SK-N-SH (cell line): ENCODE data around the gene OXTR. TPM values are rescaled to one million over a fixed set of nuclear protein-coding genes. Genes with fewer than 3 reads are reported as not detected.
A peak's percentile ranks its signal among the peaks of the same experiment; 100 is the strongest.

ENCODE experiments used
- CTCF ChIA-PET: fragments of 300-600, 350-600 bp; formaldehyde crosslinking; extraction: SDS; loops from one replicate; lab custom pipeline; 2021; lab: Yijun Ruan, JAX
- POLR2A ChIA-PET: fragments of 350-600 bp; sonication (Branson Sonifier 250); formaldehyde crosslinking; extraction: SDS; loops from one replicate; lab custom pipeline; 2020; ENCODE audit warnings: antibody characterized with exemption, inconsistent platforms; lab: Yijun Ruan, JAX
- DNase-seq: peaks from one replicate; pipeline ENCODE4 v3.0.0; 2012
- H2AFZ ChIP-seq: fragments of 200-600 bp; sonication (generic); 2 replicates; pipeline ENCODE4 v1.8.1; 2016; ENCODE audit warnings: antibody characterized with exemption, mild to moderate bottlenecking, low read depth
- H3F3A ChIP-seq: fragments of 200-600 bp; sonication (generic); replicated peaks from 2 replicates; pipeline ENCODE3; 2016; ENCODE audit warnings: antibody characterized with exemption, mild to moderate bottlenecking; ENCODE audit not compliant: insufficient read depth
- H3K27ac ChIP-seq, 2 experiments: fragments of 200-500 bp in 1 of 2; fragments of 200-600 bp in 1 of 2; sonication (Bioruptor generic) in 1 of 2; sonication (generic), shearing (Covaris generic) in 1 of 2; 2 replicates each; pipeline versions ENCODE4 v1.5.1 to v1.6.1; 2014 to 2016; ENCODE audit warnings: low read depth in 2 of 2, inconsistent platforms in 1 of 2, low read length in 1 of 2, mild to moderate bottlenecking in 1 of 2, mixed read lengths in 1 of 2
- H3K27me3 ChIP-seq: fragments of 200-600 bp; sonication (generic), shearing (Covaris generic); 2 replicates; pipeline ENCODE4 v1.6.1; 2016; ENCODE audit warnings: mixed run types; ENCODE audit not compliant: insufficient read depth
- H3K36me3 ChIP-seq, 2 experiments: fragments of 200-500 bp in 1 of 2; fragments of 200-600 bp in 1 of 2; sonication (Bioruptor generic) in 1 of 2; sonication (generic) in 1 of 2; replicated peaks in 1 of 2; 2 replicates each; pipeline versions ENCODE3 to v1.5.1; 2014 to 2016; ENCODE audit warnings: low read length in 1 of 2, mild to moderate bottlenecking in 1 of 2; ENCODE audit not compliant: insufficient read depth in 2 of 2, control insufficient read depth in 1 of 2
- H3K4me1 ChIP-seq, 2 experiments: fragments of 200-500 bp in 1 of 2; fragments of 200-600 bp in 1 of 2; sonication (Bioruptor generic) in 1 of 2; sonication (generic), shearing (Covaris generic) in 1 of 2; 2 replicates each; pipeline versions ENCODE4 v1.5.1 to v1.6.1; 2014 to 2016; ENCODE audit warnings: low read depth in 1 of 2, low read length in 1 of 2, mixed run types in 1 of 2; ENCODE audit not compliant: insufficient read depth in 2 of 2, control insufficient read depth in 1 of 2
- H3K4me2 ChIP-seq: fragments of 200-600 bp; sonication (generic), shearing (Covaris generic); 2 replicates; pipeline ENCODE4 v1.6.1; 2017; ENCODE audit warnings: mixed run types
- H3K4me3 ChIP-seq, 2 experiments: fragments of 200-500 bp in 1 of 2; fragments of 200-600 bp in 1 of 2; sonication (Bioruptor generic) in 1 of 2; sonication (generic), shearing (Covaris generic) in 1 of 2; 2 replicates each; pipeline versions ENCODE4 v1.5.1 to v1.8.1; 2014 to 2016; ENCODE audit warnings: low read depth in 2 of 2, inconsistent platforms in 1 of 2, low read length in 1 of 2, mild to moderate bottlenecking in 1 of 2, mixed read lengths in 1 of 2, moderate library complexity in 1 of 2
- H3K79me2 ChIP-seq: fragments of 200-600 bp; sonication (generic); 2 replicates; pipeline ENCODE4 v1.8.1; 2017; ENCODE audit warnings: mild to moderate bottlenecking; ENCODE audit not compliant: insufficient read depth
- H3K9ac ChIP-seq: fragments of 200-600 bp; sonication (generic); 2 replicates; pipeline ENCODE4 v1.6.1; 2017; ENCODE audit warnings: mixed run types
- H3K9me2 ChIP-seq: fragments of 200-600 bp; sonication (generic); 2 replicates; pipeline ENCODE4 v1.6.1; 2017; ENCODE audit warnings: mixed run types
- H3K9me3 ChIP-seq: fragments of 200-600 bp; sonication (generic); 2 replicates; pipeline ENCODE4 v1.6.1; 2017; ENCODE audit warnings: mixed run types, mild to moderate bottlenecking, moderate library complexity
- H4K20me1 ChIP-seq: fragments of 200-600 bp; sonication (generic); 2 replicates; pipeline ENCODE4 v1.6.1; 2017; ENCODE audit warnings: mild to moderate bottlenecking, mixed run types; ENCODE audit not compliant: insufficient read depth
- CHD2 ChIP-seq: fragments of 150-350 bp; IDR thresholded peaks from 2 replicates; pipeline ENCODE4 v1.6.1; 2018; ENCODE audit warnings: low read length; ENCODE audit not compliant: partially characterized antibody
- CTCF ChIP-seq: fragments of 200-600 bp; sonication (generic); IDR thresholded peaks from 2 replicates; pipeline ENCODE4 v1.6.1; 2017; ENCODE audit warnings: antibody characterized with exemption, mild to moderate bottlenecking, moderate library complexity
- ELF1 ChIP-seq: IDR thresholded peaks from 2 replicates; pipeline ENCODE4 v1.4.0; 2012
- EP300 ChIP-seq, 2 experiments: IDR thresholded peaks; 2 replicates each; pipeline versions ENCODE4 v1.4.0 to v1.6.1; 2012; ENCODE audit warnings: borderline replicate concordance in 1 of 2, low read depth in 1 of 2, low read length in 1 of 2
- EZH2phosphoT487 ChIP-seq: fragments of 200-600 bp; sonication (generic); IDR thresholded peaks from 2 replicates; pipeline ENCODE4 v1.6.1; 2017; ENCODE audit warnings: low read depth, mixed run types, mild to moderate bottlenecking, antibody characterized with exemption, moderate library complexity, borderline replicate concordance
- FOXM1 ChIP-seq: IDR thresholded peaks from 2 replicates; pipeline ENCODE4 v1.4.0; 2012; ENCODE audit warnings: low read depth, mild to moderate bottlenecking
- GATA2 ChIP-seq: sonication (generic); formaldehyde crosslinking; IDR thresholded peaks from 2 replicates; pipeline ENCODE4 v1.5.0; 2020; ENCODE audit warnings: mild to moderate bottlenecking, missing genetic modification reagents
- IRF3 ChIP-seq: fragments of 150-350 bp; IDR thresholded peaks from 2 replicates; pipeline ENCODE4 v1.6.1; 2016; ENCODE audit warnings: mild to moderate bottlenecking, low read depth, low read length
- JUND ChIP-seq: IDR thresholded peaks from 2 replicates; pipeline ENCODE4 v1.4.0; 2012
- MEF2A ChIP-seq: IDR thresholded peaks from 2 replicates; pipeline ENCODE4 v1.4.0; 2012; ENCODE audit warnings: low read depth, borderline replicate concordance
- MXI1 ChIP-seq: IDR thresholded peaks from 2 replicates; pipeline ENCODE4 v1.6.1; 2012; ENCODE audit warnings: mild to moderate bottlenecking, low read depth, low read length, improper control_type of control experiment
- PBX3 ChIP-seq: IDR thresholded peaks from 2 replicates; pipeline ENCODE4; 2012
- POLR2AphosphoS5 ChIP-seq: IDR thresholded peaks from 2 replicates; pipeline ENCODE4 v1.6.1; 2012; ENCODE audit warnings: low read depth, low read length
- RAD21 ChIP-seq: IDR thresholded peaks from 2 replicates; pipeline ENCODE4 v1.6.1; 2012; ENCODE audit warnings: mild to moderate bottlenecking, low read length
- REST ChIP-seq: IDR thresholded peaks from 2 replicates; pipeline ENCODE4 v1.6.1; 2012; ENCODE audit warnings: mild to moderate bottlenecking, low read depth, low read length, moderate library complexity
- RFX5 ChIP-seq: IDR thresholded peaks from 2 replicates; pipeline ENCODE4 v1.6.1; 2012; ENCODE audit warnings: mild to moderate bottlenecking, improper control_type of control experiment, low read length
- RXRA ChIP-seq: IDR thresholded peaks from 2 replicates; pipeline ENCODE4 v1.4.0; 2012; ENCODE audit warnings: low read depth, mild to moderate bottlenecking, borderline replicate concordance
- SIN3A ChIP-seq: IDR thresholded peaks from 2 replicates; pipeline ENCODE4 v1.6.1; 2012; ENCODE audit warnings: low read depth, mild to moderate bottlenecking, low read length, moderate library complexity, borderline replicate concordance
- SMC3 ChIP-seq: IDR thresholded peaks from 2 replicates; pipeline ENCODE4 v1.6.1; 2012; ENCODE audit warnings: low read depth, low read length, improper control_type of control experiment
- TAF1 ChIP-seq: IDR thresholded peaks from 2 replicates; pipeline ENCODE4 v1.6.1; 2012; ENCODE audit warnings: low read depth, mild to moderate bottlenecking, low read length, moderate library complexity, borderline replicate concordance
- TEAD4 ChIP-seq: IDR thresholded peaks from 2 replicates; pipeline ENCODE4 v1.4.0; 2012; ENCODE audit warnings: mild to moderate bottlenecking, borderline replicate concordance; ENCODE audit not compliant: insufficient read depth
- USF1 ChIP-seq: IDR thresholded peaks from 2 replicates; pipeline ENCODE4 v1.4.0; 2012; ENCODE audit warnings: low read depth, borderline replicate concordance
- USF2 ChIP-seq: fragments of 150-350 bp; IDR thresholded peaks from 2 replicates; pipeline ENCODE4 v1.6.1; 2017; ENCODE audit warnings: antibody characterized with exemption, low read length, low read depth, borderline replicate concordance
- WGBS: methylation state at CpG from one replicate; pipeline ENCODE4 v1.1.6; 2017; ENCODE audit warnings: low lambda C conversion rate; 5-methylcytosine and 5-hydroxymethylcytosine counted together
- polyA plus RNA-seq, 3 experiments: library from polyadenylated mRNA; depleted of rRNA; stranded (reverse); fragments of >200 nt; gene quantifications; 2 replicates each; pipeline ENCODE4 v1.2.3, GENCODE V29; 2012

The OXTR gene
- polyA plus RNA-seq, 1 of the 3 experiments (the other 2 are of a cell fraction), result 1.8 TPM

- Histone ChIP-seq H3K27me3 (no peaks in the 10 kb centered on the region), H4K20me1 (no peaks in the 10 kb centered on the region), H3K27ac (peak overlapping the region in 1 of 2 experiments; percentile 67; a peak in 3 of 4 replicates), H3K4me1 (peaks cover 10 to 25% of the 10 kb centered on the region in 2 experiments), H3K4me3 (peak overlapping the region in 1 of 2 experiments; percentile 13; a peak in 1 of 4 replicates), H3F3A (peaks cover 14% of the 10 kb centered on the region), H3K79me2 (no peaks in the 10 kb centered on the region), H3K9me3 (no peaks in the 10 kb centered on the region), H3K4me2 (peak overlapping the region; percentile 75), H3K9me2 (no peaks in the 10 kb centered on the region), H3K9ac (peak overlapping the region; percentile 17; the same call in 1 of the 2 replicates), H3K36me3 (no peaks in the 10 kb centered on the region), H2AFZ (peak overlapping the region; percentile 67; the same call in 1 of the 2 replicates)
- CTCF ChIA-PET, result interaction anchor here (3.8 kb wide), 1 partner anchor 28 kb away, joined by 23 read pairs; the partner anchor contains the start of gene OXTR
- peak; percentile 42 for DNase-seq
- POLR2A ChIA-PET, result no interaction called here
- 21% methylated on average over 11 of the region's 13 CpGs for WGBS
- TF ChIP-seq RAD21 (no peak), CHD2 (no peak), FOXM1 (no peak), JUND (peak; percentile 63), USF2 (no peak), IRF3 (no peak), SMC3 (no peak), EZH2phosphoT487 (no peak), ELF1 (no peak), USF1 (no peak), POLR2AphosphoS5 (no peak), TEAD4 (0 out of 2 replicates have a peak, but pooled peaks have one; percentile 16), MXI1 (no peak), RFX5 (no peak), REST (peak; percentile 81), RXRA (no peak), TAF1 (no peak), GATA2 (CRISPR knock-in tag) (no peak), EP300 (IDR thresholded peaks at IDR 0.05; ENCODE audit: borderline replicate concordance in 1 of 2, low read depth in 1 of 2, low read length in 1 of 2) (peak in 1 of 2 experiments; percentile 36; a peak in 1 of 4 replicates), PBX3 (no peak), CTCF (no peak), MEF2A (no peak), SIN3A (no peak)
Observed at GRCh38 chr3:8741581-8742261, 27.7 kb downstream of the OXTR start.
